Erythroblast (primary cell): ENCODE results near the gene OTOGL.

Source experiments
- GATA1 ChIP-seq: IDR thresholded peaks from 2 replicates; pipeline ENCODE4 v1.6.1; 2011; ENCODE audit warnings: low read depth, mild to moderate bottlenecking, control low read depth, low read length, moderate library complexity
- POLR2A ChIP-seq: IDR thresholded peaks from 2 replicates; pipeline ENCODE4 v1.6.1; 2011; ENCODE audit warnings: mild to moderate bottlenecking, low read length

- no peak for TF ChIP-seq POLR2A
- TF ChIP-seq GATA1: no peak
Observed at GRCh38 chr12:80412343-80412953, 313.1 kb downstream of the OTOGL start.
